Measurements from ENCODE around the gene OSMR. TPM values are rescaled to one million over a fixed set of nuclear protein-coding genes. Genes with fewer than 3 reads are reported as not detected.
"Not testable (repeated sequence)": the region's sequence is repeated elsewhere in the genome, so short reads cannot be mapped to it uniquely, and the experiment has no call there.

The OSMR gene
- total RNA-seq, 1 donor from 2014 or later: not detected

DNA sequence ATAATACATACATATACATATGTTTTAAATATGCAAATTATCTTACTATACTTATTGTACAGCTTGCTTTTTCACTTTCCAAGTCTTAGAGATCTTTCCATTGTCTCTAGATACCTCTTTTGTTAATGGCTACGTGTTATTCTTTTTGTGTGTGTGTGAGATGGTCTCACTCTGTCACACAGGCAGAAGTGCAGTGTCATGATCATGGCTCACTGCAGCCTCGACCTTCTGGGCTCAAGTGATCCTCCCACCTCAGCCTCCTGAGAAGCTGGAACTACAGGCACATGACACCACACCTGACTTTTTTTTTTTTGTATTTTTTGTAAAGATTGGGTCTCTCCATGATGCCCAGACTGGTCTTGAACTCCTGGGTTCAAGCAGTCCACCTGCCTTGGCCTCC lies 2.8 kb downstream of the OSMR start:
- Mint-ChIP-seq H3K36me3 (ENCODE audit: unreplicated experiment) (no peaks in the 10 kb centered on the region), H3K27me3 (ENCODE audit: unreplicated experiment) (peaks cover 10% of the 10 kb centered on the region), H3K27ac (ENCODE audit: unreplicated experiment) (no peak overlapping the region), H3K4me3 (ENCODE audit: unreplicated experiment) (no peak overlapping the region), H3K9me3 (ENCODE audit: unreplicated experiment) (peaks cover 3% of the 10 kb centered on the region), H3K4me1 (ENCODE audit: low read depth, unreplicated experiment) (no peaks in the 10 kb centered on the region)
- no peak for DNase-seq
- TF ChIP-seq, protein P1, sequence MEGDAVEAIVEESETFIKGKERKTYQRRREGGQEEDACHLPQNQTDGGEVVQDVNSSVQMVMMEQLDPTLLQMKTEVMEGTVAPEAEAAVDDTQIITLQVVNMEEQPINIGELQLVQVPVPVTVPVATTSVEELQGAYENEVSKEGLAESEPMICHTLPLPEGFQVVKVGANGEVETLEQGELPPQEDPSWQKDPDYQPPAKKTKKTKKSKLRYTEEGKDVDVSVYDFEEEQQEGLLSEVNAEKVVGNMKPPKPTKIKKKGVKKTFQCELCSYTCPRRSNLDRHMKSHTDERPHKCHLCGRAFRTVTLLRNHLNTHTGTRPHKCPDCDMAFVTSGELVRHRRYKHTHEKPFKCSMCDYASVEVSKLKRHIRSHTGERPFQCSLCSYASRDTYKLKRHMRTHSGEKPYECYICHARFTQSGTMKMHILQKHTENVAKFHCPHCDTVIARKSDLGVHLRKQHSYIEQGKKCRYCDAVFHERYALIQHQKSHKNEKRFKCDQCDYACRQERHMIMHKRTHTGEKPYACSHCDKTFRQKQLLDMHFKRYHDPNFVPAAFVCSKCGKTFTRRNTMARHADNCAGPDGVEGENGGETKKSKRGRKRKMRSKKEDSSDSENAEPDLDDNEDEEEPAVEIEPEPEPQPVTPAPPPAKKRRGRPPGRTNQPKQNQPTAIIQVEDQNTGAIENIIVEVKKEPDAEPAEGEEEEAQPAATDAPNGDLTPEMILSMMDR (IDR thresholded peaks at IDR 0.05; ENCODE audit: partially characterized antibody, unreplicated experiment): no peak

DNA sequence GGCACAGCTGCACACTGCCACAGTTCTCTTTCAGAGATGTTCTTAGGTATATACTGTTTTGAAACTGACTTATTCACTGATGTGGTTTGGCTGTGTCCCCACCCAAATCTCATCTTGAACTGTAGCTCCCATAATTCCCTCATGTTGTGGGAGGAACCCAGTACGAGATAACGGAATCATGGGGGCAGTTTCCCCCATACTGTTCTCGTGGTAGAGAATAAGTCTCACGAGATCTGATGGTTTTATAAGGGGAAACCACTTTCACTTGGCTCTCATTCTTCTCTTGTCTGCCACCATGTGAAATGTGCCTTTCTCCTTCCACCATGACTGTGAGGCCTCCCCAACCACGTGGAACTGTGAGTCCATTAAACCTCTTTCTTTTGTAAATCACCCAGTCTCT lies 5.8 kb downstream of the OSMR start:
- H3K9me3 Mint-ChIP-seq (ENCODE audit: unreplicated experiment); H3K4me3 Mint-ChIP-seq (ENCODE audit: unreplicated experiment); H3K4me1 Mint-ChIP-seq (ENCODE audit: low read depth, unreplicated experiment); H3K27ac Mint-ChIP-seq (ENCODE audit: unreplicated experiment); H3K27me3 Mint-ChIP-seq (ENCODE audit: unreplicated experiment); H3K36me3 Mint-ChIP-seq (ENCODE audit: unreplicated experiment); DNase-seq: not testable (repeated sequence)

DNA sequence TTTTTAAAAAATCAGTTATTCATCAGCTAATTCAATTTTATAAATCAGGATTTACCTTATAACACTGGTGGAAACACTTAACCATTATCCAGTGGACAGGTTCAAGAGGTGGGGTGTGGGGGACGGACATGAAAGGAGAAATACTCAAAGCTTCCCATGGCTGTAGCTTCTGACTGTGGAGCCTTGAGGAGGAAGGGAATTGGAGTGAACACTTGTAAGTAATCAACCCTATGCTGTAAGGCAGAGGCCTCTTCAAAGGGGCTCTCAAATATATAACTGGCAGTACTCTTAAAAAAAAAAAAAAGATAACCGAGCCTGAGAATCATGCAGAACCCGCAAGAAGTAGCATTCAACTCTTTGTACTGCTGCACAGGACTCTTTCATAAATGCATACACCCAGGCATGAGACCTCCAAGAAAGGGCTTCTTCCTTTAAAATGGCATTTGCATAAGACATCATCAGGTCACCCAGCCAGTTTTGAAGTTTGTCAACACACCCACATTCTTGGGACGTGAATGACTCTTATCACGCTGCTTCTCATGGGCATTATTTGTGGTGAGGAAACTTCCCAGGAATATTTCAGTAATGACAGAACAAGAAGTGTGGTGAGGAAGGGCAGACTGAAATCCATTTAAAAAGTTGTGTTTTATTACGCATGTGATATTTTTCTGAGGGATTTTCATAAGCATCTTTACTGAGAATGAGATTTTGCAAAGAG lies 8.1 kb downstream of the OSMR start:
- DNase-seq: no peak
- Mint-ChIP-seq H3K36me3 (ENCODE audit: unreplicated experiment) (no peaks in the 10 kb centered on the region), H3K4me3 (ENCODE audit: unreplicated experiment) (no peak overlapping the region), H3K9me3 (ENCODE audit: unreplicated experiment) (peaks cover 5% of the 10 kb centered on the region), H3K4me1 (ENCODE audit: low read depth, unreplicated experiment) (no peaks in the 10 kb centered on the region), H3K27me3 (ENCODE audit: unreplicated experiment) (no peaks in the 10 kb centered on the region), H3K27ac (ENCODE audit: unreplicated experiment) (no peak overlapping the region)
- TF ChIP-seq, protein P1 (IDR thresholded peaks at IDR 0.05; ENCODE audit: partially characterized antibody, unreplicated experiment): no peak

DNA sequence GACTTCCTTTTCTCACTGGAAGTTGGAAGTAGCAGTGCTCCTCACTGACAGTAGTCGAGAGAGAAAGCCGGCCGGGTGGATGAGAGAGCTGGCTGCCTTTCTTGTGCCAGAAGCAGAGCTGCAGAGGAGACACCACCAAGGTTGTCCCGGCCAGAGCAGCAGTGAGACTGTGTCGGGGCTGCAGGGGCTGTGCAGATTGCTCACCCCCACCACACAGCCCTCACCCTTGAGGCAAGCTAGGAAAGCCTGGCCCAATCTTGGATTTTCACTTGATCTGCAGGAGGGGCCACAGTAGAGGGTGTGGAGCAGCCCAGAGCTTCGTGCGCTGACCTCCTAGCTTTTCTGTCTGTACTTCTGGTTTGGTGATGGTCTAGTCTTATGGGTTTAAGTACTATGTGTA lies 9.1 kb downstream of the OSMR start:
- Mint-ChIP-seq H3K9me3 (ENCODE audit: unreplicated experiment) (peaks cover 5% of the 10 kb centered on the region), H3K27ac (ENCODE audit: unreplicated experiment) (no peak overlapping the region), H3K4me1 (ENCODE audit: low read depth, unreplicated experiment) (no peaks in the 10 kb centered on the region), H3K4me3 (ENCODE audit: unreplicated experiment) (no peak overlapping the region), H3K27me3 (ENCODE audit: unreplicated experiment) (no peaks in the 10 kb centered on the region), H3K36me3 (ENCODE audit: unreplicated experiment) (no peaks in the 10 kb centered on the region)
- TF ChIP-seq, protein P1 (IDR thresholded peaks at IDR 0.05; ENCODE audit: partially characterized antibody, unreplicated experiment): no peak
- DNase-seq: no peak

DNA sequence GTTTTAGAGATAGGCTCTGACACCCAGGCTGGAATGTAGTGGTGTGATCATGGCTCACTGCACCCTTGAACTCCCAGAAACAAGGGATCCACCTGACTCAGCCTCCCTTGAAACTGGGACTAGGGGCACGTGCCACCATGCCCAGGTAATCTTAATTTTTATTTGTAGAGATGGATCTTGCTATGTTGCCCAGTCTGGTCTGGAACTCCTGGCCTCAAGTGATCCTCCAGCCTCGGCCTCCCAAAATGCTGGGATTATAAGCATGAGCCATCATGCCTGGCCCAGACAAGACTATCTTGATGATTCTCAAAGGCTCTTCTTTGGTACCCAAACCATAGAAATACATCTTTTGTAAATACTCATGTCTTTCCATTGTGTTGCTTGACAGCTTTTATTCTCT lies 10.8 kb downstream of the OSMR start:
- Mint-ChIP-seq H3K4me3 (ENCODE audit: unreplicated experiment) (no peak overlapping the region), H3K27ac (ENCODE audit: unreplicated experiment) (no peak overlapping the region), H3K36me3 (ENCODE audit: unreplicated experiment) (no peaks in the 10 kb centered on the region), H3K9me3 (ENCODE audit: unreplicated experiment) (peaks cover 7% of the 10 kb centered on the region), H3K4me1 (ENCODE audit: low read depth, unreplicated experiment) (no peaks in the 10 kb centered on the region), H3K27me3 (ENCODE audit: unreplicated experiment) (no peaks in the 10 kb centered on the region)
- TF ChIP-seq, protein P1 (IDR thresholded peaks at IDR 0.05; ENCODE audit: partially characterized antibody, unreplicated experiment): no peak
- DNase-seq: no peak

Measured in glutamatergic neuron (in vitro differentiated cells).